SKM-1 treated with dmso at 0.1 percent for 144 hours (cell line): Measurements from ENCODE around the gene RRBP1.

Experiments used
- DNase-seq: peaks from one replicate; lab custom pipeline; 2025; ENCODE audit not compliant: unreplicated experiment; lab: John Stamatoyannopoulos, UW

RRBP1 gene

GRCh38 chr20:17681726-17682102 lies 328 bp downstream of the RRBP1 start:
- no peak for DNase-seq

GRCh38 chr20:17680836-17681725 lies 961 bp downstream of the RRBP1 start:
- DNase-seq: peak; percentile 24

- peak; percentile 1 for DNase-seq
These were observed 1.9 kb downstream of the RRBP1 start for GRCh38 chr20:17679941-17680835.

GRCh38 chr20:17678886-17679285 lies 3.2 kb downstream of the RRBP1 start:
- DNase-seq: no peak

- DNase-seq: no peak
These were observed 3.7 kb downstream of the RRBP1 start for GRCh38 chr20:17678295-17678694.

- no peak for DNase-seq
These were observed 5.1 kb downstream of the RRBP1 start for GRCh38 chr20:17676942-17677341.

GRCh38 chr20:17676378-17676759 lies 5.7 kb downstream of the RRBP1 start:
- no peak for DNase-seq

- DNase-seq: no peak
These were observed 6.3 kb downstream of the RRBP1 start for GRCh38 chr20:17675519-17676377.

GRCh38 chr20:17674722-17675518 lies 7.1 kb downstream of the RRBP1 start:
- DNase-seq: no peak

- no peak for DNase-seq
These were observed 9.0 kb downstream of the RRBP1 start for GRCh38 chr20:17673084-17673483.

GRCh38 chr20:17671565-17671964 lies 10.5 kb downstream of the RRBP1 start:
- DNase-seq: no peak

- no peak for DNase-seq
These were observed 11.0 kb downstream of the RRBP1 start for GRCh38 chr20:17671011-17671410.

- no peak for DNase-seq
These were observed 12.6 kb downstream of the RRBP1 start for GRCh38 chr20:17669306-17669931.

- DNase-seq: no peak
These were observed 13.6 kb downstream of the RRBP1 start for GRCh38 chr20:17668432-17668831.

GRCh38 chr20:17667445-17667844 lies 14.6 kb downstream of the RRBP1 start:
- DNase-seq: no peak

- DNase-seq: no peak
These were observed 15.6 kb downstream of the RRBP1 start for GRCh38 chr20:17666481-17666880.

- DNase-seq: no peak
These were observed 16.3 kb downstream of the RRBP1 start for GRCh38 chr20:17665756-17666155.

- DNase-seq: no peak
These were observed 17.9 kb downstream of the RRBP1 start for GRCh38 chr20:17664025-17664633.

- no peak for DNase-seq
These were observed 18.6 kb downstream of the RRBP1 start for GRCh38 chr20:17663486-17663885.
